Measurements from ENCODE around the gene EOGT.

EOGT gene

DNA sequence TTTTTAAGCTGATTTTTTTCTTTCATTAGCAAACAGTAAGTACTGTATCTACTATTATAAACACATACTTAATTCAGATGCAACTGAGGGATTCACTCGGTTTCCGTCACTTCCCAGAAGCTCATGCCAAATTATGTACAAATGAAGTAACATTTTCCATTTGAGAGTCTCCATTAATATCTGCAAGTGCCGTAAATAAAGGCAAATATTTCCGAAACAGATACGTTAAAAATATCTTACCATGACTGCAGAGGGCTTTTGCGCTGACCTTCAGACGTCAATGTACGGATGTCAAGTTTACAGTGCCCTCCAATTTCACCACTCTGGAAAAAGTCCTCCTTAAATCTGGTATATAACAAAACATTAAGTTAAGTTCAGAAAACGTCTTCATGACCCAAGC, 9.3 kb downstream of the EOGT start:
- Histone ChIP-seq H3K79me2 (ENCODE audit: insufficient read depth, low read depth) (no peaks in the 10 kb centered on the region), H3K4me1 (ENCODE audit: low read depth, poor library complexity, severe bottlenecking) (no peaks in the 10 kb centered on the region), H3K27me3 (ENCODE audit: insufficient read depth, low read depth) (no peaks in the 10 kb centered on the region), H3K9ac (no peak overlapping the region), H3K4me3 (IDR thresholded peaks at IDR 0.05; ENCODE audit: insufficient read depth, low read depth, low read length) (no peak overlapping the region), H3K4me2 (no peak overlapping the region), H3K36me3 (ENCODE audit: insufficient read depth) (no peaks in the 10 kb centered on the region), H4K20me1 (ENCODE audit: insufficient read depth) (no peaks in the 10 kb centered on the region), H3K27ac (no peak overlapping the region), H2AFZ (ENCODE audit: low read depth) (no peak overlapping the region)
- TF ChIP-seq, protein P1, sequence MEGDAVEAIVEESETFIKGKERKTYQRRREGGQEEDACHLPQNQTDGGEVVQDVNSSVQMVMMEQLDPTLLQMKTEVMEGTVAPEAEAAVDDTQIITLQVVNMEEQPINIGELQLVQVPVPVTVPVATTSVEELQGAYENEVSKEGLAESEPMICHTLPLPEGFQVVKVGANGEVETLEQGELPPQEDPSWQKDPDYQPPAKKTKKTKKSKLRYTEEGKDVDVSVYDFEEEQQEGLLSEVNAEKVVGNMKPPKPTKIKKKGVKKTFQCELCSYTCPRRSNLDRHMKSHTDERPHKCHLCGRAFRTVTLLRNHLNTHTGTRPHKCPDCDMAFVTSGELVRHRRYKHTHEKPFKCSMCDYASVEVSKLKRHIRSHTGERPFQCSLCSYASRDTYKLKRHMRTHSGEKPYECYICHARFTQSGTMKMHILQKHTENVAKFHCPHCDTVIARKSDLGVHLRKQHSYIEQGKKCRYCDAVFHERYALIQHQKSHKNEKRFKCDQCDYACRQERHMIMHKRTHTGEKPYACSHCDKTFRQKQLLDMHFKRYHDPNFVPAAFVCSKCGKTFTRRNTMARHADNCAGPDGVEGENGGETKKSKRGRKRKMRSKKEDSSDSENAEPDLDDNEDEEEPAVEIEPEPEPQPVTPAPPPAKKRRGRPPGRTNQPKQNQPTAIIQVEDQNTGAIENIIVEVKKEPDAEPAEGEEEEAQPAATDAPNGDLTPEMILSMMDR (conservative IDR thresholded peaks at IDR 0.05; ENCODE audit: low read depth, low read length) = no peak

DNA sequence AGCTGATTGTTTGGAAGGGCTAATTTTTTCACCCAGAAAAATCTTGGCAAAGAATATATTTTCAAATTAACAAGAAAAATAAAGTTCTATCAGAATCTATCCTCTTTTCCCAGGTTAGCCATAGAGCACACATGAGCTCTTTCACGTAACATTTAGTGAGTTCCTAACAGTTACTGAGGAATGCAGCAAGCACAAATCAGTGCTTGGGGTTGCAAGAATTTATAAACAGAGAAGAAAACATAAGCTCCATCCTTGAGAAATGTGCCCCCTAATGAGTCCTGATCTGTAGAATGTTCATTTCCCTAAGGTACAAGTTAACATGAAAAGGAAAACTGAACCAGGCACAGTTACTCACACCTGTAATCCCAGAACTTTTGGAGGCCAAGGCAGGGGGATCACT, 13.9 kb downstream of the EOGT start:
- Histone ChIP-seq H3K79me2 (ENCODE audit: insufficient read depth, low read depth) (no peaks in the 10 kb centered on the region), H3K4me2 (no peak overlapping the region), H3K9ac (no peak overlapping the region), H3K4me1 (ENCODE audit: low read depth, poor library complexity, severe bottlenecking) (no peaks in the 10 kb centered on the region), H4K20me1 (ENCODE audit: insufficient read depth) (no peaks in the 10 kb centered on the region), H3K4me3 (IDR thresholded peaks at IDR 0.05; ENCODE audit: insufficient read depth, low read depth, low read length) (no peak overlapping the region), H3K36me3 (ENCODE audit: insufficient read depth) (no peaks in the 10 kb centered on the region), H3K27me3 (ENCODE audit: insufficient read depth, low read depth) (no peaks in the 10 kb centered on the region), H3K27ac (no peak overlapping the region), H2AFZ (ENCODE audit: low read depth) (no peak overlapping the region)
- TF ChIP-seq, protein P1 (conservative IDR thresholded peaks at IDR 0.05; ENCODE audit: low read depth, low read length) = no peak

DNA sequence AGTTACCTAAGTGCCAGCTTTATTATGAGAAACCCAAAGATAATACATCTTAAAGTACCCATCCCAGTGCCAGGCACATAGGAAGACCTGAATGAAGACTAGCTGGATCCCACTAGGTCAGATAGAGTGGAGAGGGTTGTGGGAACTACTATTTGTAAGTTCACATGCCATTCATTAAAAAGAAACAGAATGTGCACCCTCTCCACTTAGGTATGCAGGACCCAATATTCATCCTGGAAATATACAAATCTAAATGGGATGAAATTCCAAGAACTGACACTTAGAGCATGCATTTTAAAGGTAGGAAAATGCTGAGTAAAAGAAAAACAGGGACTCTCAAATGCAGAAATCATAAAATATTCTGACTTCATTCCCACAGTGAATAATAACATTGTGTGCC, 14.3 kb downstream of the EOGT start:
- no peak overlapping the region for H3K27ac ChIP-seq
- H3K4me2 ChIP-seq = no peak overlapping the region
- H3K9ac ChIP-seq = no peak overlapping the region
- no peaks in the 10 kb centered on the region for H3K36me3 ChIP-seq (ENCODE audit: insufficient read depth)
- H3K4me3 ChIP-seq (IDR thresholded peaks at IDR 0.05; ENCODE audit: insufficient read depth, low read depth, low read length) = no peak overlapping the region
- H4K20me1 ChIP-seq (ENCODE audit: insufficient read depth) = no peaks in the 10 kb centered on the region
- TF ChIP-seq, protein P1 (conservative IDR thresholded peaks at IDR 0.05; ENCODE audit: low read depth, low read length) = no peak
- no peaks in the 10 kb centered on the region for H3K4me1 ChIP-seq (ENCODE audit: low read depth, poor library complexity, severe bottlenecking)
- H3K79me2 ChIP-seq (ENCODE audit: insufficient read depth, low read depth) = no peaks in the 10 kb centered on the region
- H3K27me3 ChIP-seq (ENCODE audit: insufficient read depth, low read depth) = no peaks in the 10 kb centered on the region
- H2AFZ ChIP-seq (ENCODE audit: low read depth) = no peak overlapping the region

DNA sequence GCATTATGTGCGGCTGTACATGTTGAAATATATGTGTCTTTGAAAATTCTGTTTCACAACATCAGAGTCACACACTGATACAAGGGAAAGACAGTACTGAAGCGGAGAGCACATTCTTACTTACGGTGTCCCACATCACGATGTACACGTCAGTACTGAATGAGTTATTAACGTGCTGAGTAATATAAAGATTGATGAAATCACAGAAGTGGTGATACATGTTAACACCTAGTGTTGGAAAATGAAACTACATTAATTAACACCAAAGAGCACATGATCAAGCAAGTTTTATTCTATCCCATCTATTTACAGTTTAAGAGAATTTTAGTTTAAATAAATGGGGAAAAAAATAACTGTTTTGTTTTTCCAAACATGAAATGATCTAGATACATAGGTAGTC, 15.6 kb downstream of the EOGT start:
- H3K27ac ChIP-seq = no peak overlapping the region
- no peak overlapping the region for H3K4me3 ChIP-seq (IDR thresholded peaks at IDR 0.05; ENCODE audit: insufficient read depth, low read depth, low read length)
- H4K20me1 ChIP-seq (ENCODE audit: insufficient read depth) = no peaks in the 10 kb centered on the region
- TF ChIP-seq, protein P1 (conservative IDR thresholded peaks at IDR 0.05; ENCODE audit: low read depth, low read length) = peak; percentile 29; the same call in 1 of the 2 replicates
- no peak overlapping the region for H3K4me2 ChIP-seq
- H3K9ac ChIP-seq = no peak overlapping the region
- no peaks in the 10 kb centered on the region for H3K4me1 ChIP-seq (ENCODE audit: low read depth, poor library complexity, severe bottlenecking)
- H3K36me3 ChIP-seq (ENCODE audit: insufficient read depth) = no peaks in the 10 kb centered on the region
- no peak overlapping the region for H2AFZ ChIP-seq (ENCODE audit: low read depth)
- no peaks in the 10 kb centered on the region for H3K27me3 ChIP-seq (ENCODE audit: insufficient read depth, low read depth)
- H3K79me2 ChIP-seq (ENCODE audit: insufficient read depth, low read depth) = no peaks in the 10 kb centered on the region

Data from KMS-11 (cell line).